Panc1 (cell line): ENCODE measurements around the gene TRMT10B. TPM values are rescaled to one million over a fixed set of nuclear protein-coding genes. Genes with fewer than 3 reads are reported as not detected.
A peak's percentile ranks its signal among the peaks of the same experiment; 100 is the strongest.

Source experiments
- ATAC-seq: fragments of 200-7000 bp; cut with Tn5 transposase; 2 replicates; pipeline ENCODE4 v1.9.1; 2020; ENCODE audit warnings: mild to moderate bottlenecking, moderate library complexity
- BruUV-seq: library from RNA; stranded (reverse); fragments of 400-500 nt; replicated peaks from 2 replicates; lab custom pipeline; 2021; lab: Mats Ljungman, UMichigan
- CTCF ChIA-PET: fragments of 300-600 bp; sonication (Branson Sonifier 250); formaldehyde crosslinking; loops from one replicate; lab custom pipeline; 2022; ENCODE audit warnings: antibody characterized with exemption; lab: Charles Lee
- POLR2A ChIA-PET: fragments of 300-600 bp; sonication (Branson Sonifier 250); formaldehyde crosslinking; loops from one replicate; lab custom pipeline; 2022; ENCODE audit warnings: antibody characterized with exemption; lab: Charles Lee
- DNase-seq: peaks from one replicate; pipeline ENCODE4 v3.0.0-alpha.2; 2010; ENCODE audit warnings: low read depth, low spot score
- H3K27ac ChIP-seq: 2 replicates; pipeline ENCODE4 v1.5.1; 2011; ENCODE audit warnings: mild to moderate bottlenecking, low read length, inconsistent platforms
- H3K27me3 ChIP-seq: fragments of 200-500 bp; sonication (Bioruptor generic); 2 replicates; pipeline ENCODE4 v1.6.0; 2014; ENCODE audit warnings: low read length, inconsistent platforms; ENCODE audit not compliant: control insufficient read depth, insufficient read depth
- H3K36me3 ChIP-seq: fragments of 200-500 bp; sonication (Bioruptor generic); 2 replicates; pipeline ENCODE4 v1.5.1; 2014; ENCODE audit warnings: inconsistent platforms, mild to moderate bottlenecking, low read length, moderate library complexity; ENCODE audit not compliant: control insufficient read depth, insufficient read depth
- H3K4me1 ChIP-seq: 2 replicates; pipeline ENCODE4 v1.5.1; 2011; ENCODE audit warnings: inconsistent platforms, mild to moderate bottlenecking, low read length, moderate library complexity; ENCODE audit not compliant: control insufficient read depth, insufficient read depth
- H3K4me3 ChIP-seq, 2 experiments: 2 replicates each; pipeline ENCODE4 v1.5.1; 2011 to 2012; ENCODE audit warnings: low read depth in 2 of 2, low read length in 2 of 2, mild to moderate bottlenecking in 2 of 2, inconsistent platforms in 1 of 2, moderate library complexity in 1 of 2
- H3K9me3 ChIP-seq: fragments of 200-500 bp; sonication (Bioruptor generic); 2 replicates; pipeline ENCODE4 v1.5.1; 2014; ENCODE audit warnings: low read depth, mild to moderate bottlenecking, inconsistent platforms, low read length, moderate library complexity; ENCODE audit not compliant: control insufficient read depth, insufficient read depth
- POLR2AphosphoS5 ChIP-seq: IDR thresholded peaks from 2 replicates; pipeline ENCODE4 v1.6.1; 2012; ENCODE audit warnings: mild to moderate bottlenecking, low read depth, low read length, moderate library complexity
- SIN3A ChIP-seq: IDR thresholded peaks from 2 replicates; pipeline ENCODE4 v1.6.1; 2012; ENCODE audit warnings: low read depth, mild to moderate bottlenecking, low read length, moderate library complexity, borderline replicate concordance; ENCODE audit not compliant: insufficient read depth
- TCF7L2 ChIP-seq: IDR thresholded peaks from 2 replicates; pipeline ENCODE4 v1.6.1; 2011; ENCODE audit warnings: mild to moderate bottlenecking, low read depth, low read length, inconsistent platforms
- in situ Hi-C: cut with HindIII; loops from 2 replicates; pipeline ENCODE4 v1.10.0; 2016; ENCODE audit warnings: low sequenced_read_pairs, low pct_unique_long_range_greater_than_20kb
- intact Hi-C: fragments of 100-400 bp; cut with micrococcal nuclease; formaldehyde crosslinking; loops from one replicate; pipeline ENCODE4 v1.10.0; 2022; ENCODE audit not compliant: unreplicated experiment
- total RNA-seq: library from RNA; stranded (reverse); gene quantifications from one replicate; pipeline ENCODE4 v1.2.1, GENCODE V29; 2021; ENCODE audit not compliant: unreplicated experiment
- TF ChIP-seq, protein P1 (sequence below): fragments of 450-650 bp; IDR thresholded peaks from 2 replicates; pipeline ENCODE4 v1.5.1; 2017; ENCODE audit warnings: mild to moderate bottlenecking
- TF ChIP-seq, protein P2 (sequence below), 2 experiments: IDR thresholded peaks; 2 replicates each; pipeline ENCODE4 v1.6.1; 2011 to 2012; ENCODE audit warnings: low read depth in 2 of 2, control low read depth in 1 of 2, low read length in 1 of 2, mild to moderate bottlenecking in 1 of 2, moderate library complexity in 1 of 2; ENCODE audit not compliant: insufficient read depth in 1 of 2

Gene TRMT10B
- total RNA-seq, 1 experiment from 2014 or later: 9.8 TPM

DNA sequence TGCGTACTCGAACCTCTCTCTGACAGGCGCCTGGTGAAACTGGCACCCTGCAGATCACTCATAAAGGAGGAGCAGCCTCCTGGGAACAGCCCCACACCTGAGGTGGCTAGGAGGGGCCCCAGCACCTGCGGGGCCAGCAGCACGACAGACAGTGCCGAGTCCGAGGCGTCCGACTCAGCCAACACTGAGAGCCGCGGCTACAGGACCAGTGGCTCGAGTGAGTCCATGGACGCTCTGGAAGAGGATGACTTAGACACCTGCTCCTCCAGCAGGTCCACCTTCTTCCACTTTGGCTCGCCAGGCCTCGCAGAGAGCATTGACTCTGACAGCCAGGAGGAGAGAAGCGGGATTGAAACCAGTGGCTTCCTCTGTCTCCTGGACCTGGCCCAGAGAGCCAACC is 13.5 kb upstream of the TRMT10B start:
- Histone ChIP-seq H3K36me3 (no peaks in the 10 kb centered on the region), H3K27me3 (peaks cover 4% of the 10 kb centered on the region; the same call in 1 of the 2 replicates), H3K27ac (no peak overlapping the region), H3K4me1 (no peaks in the 10 kb centered on the region), H3K4me3 (no peak overlapping the region), H3K9me3 (no peaks in the 10 kb centered on the region)
- intact Hi-C loops (loop anchor here (10.0 kb wide), 1 partner anchor 265 kb away; no protein-coding TSS in a partner anchor), in situ Hi-C loops (no loop called here)
- TF ChIP-seq SIN3A (no peak), POLR2AphosphoS5 (no peak), TCF7L2 (no peak)
- TF ChIP-seq, protein P1, sequence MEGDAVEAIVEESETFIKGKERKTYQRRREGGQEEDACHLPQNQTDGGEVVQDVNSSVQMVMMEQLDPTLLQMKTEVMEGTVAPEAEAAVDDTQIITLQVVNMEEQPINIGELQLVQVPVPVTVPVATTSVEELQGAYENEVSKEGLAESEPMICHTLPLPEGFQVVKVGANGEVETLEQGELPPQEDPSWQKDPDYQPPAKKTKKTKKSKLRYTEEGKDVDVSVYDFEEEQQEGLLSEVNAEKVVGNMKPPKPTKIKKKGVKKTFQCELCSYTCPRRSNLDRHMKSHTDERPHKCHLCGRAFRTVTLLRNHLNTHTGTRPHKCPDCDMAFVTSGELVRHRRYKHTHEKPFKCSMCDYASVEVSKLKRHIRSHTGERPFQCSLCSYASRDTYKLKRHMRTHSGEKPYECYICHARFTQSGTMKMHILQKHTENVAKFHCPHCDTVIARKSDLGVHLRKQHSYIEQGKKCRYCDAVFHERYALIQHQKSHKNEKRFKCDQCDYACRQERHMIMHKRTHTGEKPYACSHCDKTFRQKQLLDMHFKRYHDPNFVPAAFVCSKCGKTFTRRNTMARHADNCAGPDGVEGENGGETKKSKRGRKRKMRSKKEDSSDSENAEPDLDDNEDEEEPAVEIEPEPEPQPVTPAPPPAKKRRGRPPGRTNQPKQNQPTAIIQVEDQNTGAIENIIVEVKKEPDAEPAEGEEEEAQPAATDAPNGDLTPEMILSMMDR: no peak
- no TSS peak for BruUV-seq
- DNase-seq (no peak), ATAC-seq (peak; percentile 15; the same call in 1 of the 2 replicates)
- POLR2A ChIA-PET: no interaction called here
- CTCF ChIA-PET: no interaction called here

DNA sequence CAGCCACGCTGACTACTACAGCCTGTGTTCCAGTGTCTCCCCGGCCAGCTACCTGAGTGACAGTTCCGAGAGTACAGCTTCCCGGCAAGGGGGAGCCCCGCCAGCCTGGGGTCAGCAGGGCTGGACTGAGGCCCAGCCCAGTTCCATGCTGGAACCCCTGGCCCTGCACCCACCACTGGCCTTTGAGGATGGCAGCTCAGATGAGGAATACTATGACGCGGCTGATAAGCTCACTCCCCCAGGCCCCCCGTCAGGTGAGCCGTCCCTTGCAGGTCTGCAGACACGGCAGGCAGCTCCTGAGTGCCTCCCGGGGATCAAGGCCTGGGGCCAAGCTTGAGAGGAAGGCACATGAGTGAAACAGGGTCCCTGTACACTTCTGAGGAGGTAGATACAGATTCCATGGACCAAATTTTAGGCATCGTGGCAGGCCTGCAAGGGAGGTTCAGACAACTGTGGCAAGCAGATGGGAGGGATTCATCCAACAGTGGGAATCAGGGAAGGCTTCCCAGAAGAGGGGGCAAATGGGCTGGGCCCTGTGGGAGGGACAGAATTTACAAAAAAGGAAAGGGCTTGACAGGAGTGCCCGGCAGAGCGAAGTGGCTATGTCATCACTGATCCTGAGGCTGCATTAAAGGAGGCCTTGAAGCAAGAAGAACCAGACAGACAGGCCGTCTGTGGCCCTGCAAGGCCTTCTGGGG is 12.8 kb upstream of the TRMT10B start:
- CTCF ChIA-PET: no interaction called here
- in situ Hi-C loops (no loop called here), intact Hi-C loops (loop anchor here (10.0 kb wide), 1 partner anchor 266 kb away; no protein-coding TSS in a partner anchor)
- H3K36me3 ChIP-seq: no peaks in the 10 kb centered on the region
- H3K4me3 ChIP-seq: no peak overlapping the region
- POLR2A ChIA-PET: interaction anchor here (0.7 kb wide), 1 partner anchor 19 kb away, joined by 3 read pairs; no protein-coding TSS in a partner anchor
- DNase-seq (no peak), ATAC-seq (no peak)
- H3K9me3 ChIP-seq: no peaks in the 10 kb centered on the region
- H3K27ac ChIP-seq: no peak overlapping the region
- no TSS peak for BruUV-seq
- TF ChIP-seq, protein P2, sequence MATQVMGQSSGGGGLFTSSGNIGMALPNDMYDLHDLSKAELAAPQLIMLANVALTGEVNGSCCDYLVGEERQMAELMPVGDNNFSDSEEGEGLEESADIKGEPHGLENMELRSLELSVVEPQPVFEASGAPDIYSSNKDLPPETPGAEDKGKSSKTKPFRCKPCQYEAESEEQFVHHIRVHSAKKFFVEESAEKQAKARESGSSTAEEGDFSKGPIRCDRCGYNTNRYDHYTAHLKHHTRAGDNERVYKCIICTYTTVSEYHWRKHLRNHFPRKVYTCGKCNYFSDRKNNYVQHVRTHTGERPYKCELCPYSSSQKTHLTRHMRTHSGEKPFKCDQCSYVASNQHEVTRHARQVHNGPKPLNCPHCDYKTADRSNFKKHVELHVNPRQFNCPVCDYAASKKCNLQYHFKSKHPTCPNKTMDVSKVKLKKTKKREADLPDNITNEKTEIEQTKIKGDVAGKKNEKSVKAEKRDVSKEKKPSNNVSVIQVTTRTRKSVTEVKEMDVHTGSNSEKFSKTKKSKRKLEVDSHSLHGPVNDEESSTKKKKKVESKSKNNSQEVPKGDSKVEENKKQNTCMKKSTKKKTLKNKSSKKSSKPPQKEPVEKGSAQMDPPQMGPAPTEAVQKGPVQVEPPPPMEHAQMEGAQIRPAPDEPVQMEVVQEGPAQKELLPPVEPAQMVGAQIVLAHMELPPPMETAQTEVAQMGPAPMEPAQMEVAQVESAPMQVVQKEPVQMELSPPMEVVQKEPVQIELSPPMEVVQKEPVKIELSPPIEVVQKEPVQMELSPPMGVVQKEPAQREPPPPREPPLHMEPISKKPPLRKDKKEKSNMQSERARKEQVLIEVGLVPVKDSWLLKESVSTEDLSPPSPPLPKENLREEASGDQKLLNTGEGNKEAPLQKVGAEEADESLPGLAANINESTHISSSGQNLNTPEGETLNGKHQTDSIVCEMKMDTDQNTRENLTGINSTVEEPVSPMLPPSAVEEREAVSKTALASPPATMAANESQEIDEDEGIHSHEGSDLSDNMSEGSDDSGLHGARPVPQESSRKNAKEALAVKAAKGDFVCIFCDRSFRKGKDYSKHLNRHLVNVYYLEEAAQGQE (IDR thresholded peaks at IDR 0.05; ENCODE audit: insufficient read depth in 1 of 2, low read depth in 2 of 2, low read length in 1 of 2): no peak
- TF ChIP-seq, protein P1: no peak
- TF ChIP-seq POLR2AphosphoS5: no peak
- no peak for TF ChIP-seq TCF7L2
- no peak for TF ChIP-seq SIN3A
- no peaks in the 10 kb centered on the region for H3K4me1 ChIP-seq
- no peaks in the 10 kb centered on the region for H3K27me3 ChIP-seq
